GM21723 (cell line): Measurements from ENCODE around the gene SIDT2.

Experiments used
- ATAC-seq: cut with Tn5 transposase; IDR thresholded peaks from one replicate; pipeline ENCODE4 v1.9.1; 2021; ENCODE audit warnings: mild to moderate bottlenecking, moderate library complexity; ENCODE audit not compliant: unreplicated experiment

Gene SIDT2

DNA sequence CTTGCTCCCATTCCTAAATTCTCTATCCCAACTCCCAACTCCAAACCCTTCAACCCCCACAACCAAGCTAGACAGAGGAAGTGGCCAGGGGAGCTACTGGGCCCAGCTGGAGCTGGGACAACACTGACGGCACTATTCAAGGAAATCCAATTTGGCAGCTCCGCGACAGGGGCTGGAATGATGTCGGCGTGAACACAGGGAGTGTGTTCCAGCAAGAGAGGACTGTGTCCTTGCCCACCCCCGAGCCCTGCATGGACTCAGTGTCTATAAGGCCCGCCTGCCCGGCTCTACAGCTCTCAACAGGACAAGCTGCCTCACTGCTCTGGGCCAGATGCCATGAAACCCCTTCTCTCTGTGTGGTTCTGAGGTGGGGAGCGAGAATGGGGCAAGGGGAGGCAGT, 42.0 kb downstream of the SIDT2 start:
- ATAC-seq: no peak

DNA sequence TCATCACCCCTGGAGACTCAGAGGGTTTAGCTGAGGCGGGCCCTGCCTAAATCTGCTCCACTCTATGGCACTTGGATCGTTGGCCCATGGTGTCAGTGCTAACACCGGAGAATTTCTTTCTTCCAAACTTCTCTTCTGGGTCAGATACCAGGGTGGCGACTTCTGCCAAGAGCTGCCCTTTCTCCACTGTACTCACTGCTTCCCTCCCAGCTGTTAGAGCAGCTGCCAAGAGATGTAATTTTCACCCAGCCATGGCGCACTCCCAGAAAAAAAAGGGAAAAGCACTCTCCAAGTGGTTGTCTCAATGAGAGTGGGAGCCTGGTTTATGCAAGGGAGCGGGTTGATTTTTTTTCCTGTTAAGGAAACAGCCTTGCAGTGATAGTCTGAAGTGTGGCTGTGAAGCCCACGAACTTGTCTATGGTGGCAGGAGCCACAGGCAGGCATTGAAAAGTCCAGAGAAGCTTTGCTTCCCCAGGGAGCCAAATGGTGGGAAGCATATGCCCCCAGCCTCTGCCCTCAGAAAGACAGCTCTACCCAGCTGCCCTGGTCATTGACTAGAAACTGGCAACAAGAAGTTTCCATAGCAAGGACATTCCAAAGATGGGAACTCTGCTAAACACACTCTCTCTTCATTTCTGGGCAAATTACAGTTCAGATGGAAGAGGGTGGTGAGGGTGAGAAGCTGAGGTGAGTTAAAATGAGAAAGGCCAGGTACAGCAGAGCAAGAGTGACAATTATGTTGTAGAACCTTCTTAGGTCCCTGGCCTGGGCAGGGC, 42.6 kb downstream of the SIDT2 start:
- ATAC-seq: no peak

- ATAC-seq: no peak
Measured at GRCh38 chr11:117221775-117222517, 43.4 kb downstream of the SIDT2 start.

DNA sequence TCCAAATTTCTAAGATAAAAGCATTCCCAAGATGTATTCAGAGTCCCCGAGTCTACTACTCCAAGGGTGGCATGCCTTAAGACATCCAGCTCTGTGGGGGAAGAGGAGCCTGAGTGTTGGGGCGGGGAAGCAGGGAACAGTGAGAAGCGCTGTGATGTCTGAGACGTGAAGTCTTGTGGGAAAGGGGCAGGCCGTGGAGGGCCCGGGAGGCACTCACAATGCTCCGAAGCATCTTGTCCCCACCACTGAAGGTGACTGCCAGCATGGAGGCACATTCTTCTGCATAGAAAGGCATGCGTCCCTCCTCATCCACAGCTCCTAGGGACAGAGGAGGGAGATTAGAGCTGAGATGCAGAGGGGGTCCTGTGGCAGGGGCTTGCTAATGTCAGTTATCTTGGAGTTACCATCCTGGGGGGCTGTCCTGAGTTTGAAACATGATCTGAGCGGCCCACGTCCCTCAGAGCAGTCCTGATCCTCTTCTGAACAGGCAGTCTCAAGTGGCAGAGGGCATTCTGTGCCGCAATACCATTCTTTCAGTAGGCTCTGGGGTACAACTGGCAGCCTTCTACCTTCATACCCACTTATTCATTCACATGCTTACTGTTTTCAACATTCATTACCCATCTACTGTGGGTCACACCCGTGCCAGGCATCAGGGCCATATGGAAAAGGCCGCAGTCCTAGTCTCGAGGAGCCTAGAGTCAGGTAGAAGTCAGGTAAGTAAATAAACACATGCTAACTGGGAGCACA, 44.6 kb downstream of the SIDT2 start:
- no peak for ATAC-seq

DNA sequence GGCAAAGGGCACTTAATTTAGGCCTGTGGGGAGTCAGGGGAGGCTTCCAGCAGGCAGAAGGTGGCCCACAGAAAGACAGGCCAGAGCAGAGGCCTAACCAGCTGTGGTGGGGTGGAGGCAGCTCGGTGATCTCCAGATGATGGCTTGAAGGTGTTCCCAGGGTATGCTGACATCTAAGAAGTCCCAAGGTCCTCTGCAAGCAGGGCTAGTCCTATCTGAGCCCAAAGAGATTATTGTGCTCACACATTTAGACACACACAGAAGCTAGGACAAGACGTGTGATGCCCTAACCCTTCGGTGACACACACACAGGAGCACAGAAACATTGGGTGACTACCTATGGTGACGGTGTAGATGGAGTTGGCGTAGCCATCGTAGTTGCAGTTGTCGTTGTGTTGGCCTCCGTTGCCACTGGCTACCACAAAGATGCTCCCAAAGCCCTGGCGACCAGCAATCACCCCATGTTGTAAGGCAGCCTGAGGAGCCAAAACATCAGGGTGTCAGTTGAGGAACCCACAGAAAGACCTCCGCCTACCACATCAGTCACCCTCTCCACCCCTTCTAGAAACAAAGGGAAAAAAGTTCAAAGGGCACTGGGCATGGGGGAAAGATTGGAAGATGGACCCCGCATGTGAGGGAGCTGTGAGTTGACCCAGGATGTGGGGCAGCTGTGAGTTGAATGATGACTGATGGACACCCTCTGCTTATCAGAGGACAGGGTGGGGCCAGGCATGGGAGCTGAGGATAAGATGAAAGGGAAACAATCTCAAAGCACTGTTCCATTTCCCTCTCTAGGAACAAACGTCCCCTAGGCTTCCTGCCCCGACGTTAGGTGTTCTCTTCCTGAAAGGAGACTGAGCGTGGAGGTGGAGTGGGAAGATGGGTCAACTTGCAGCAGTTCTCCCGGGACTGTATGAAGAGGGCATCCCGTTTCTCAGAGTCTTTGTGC, 45.5 kb downstream of the SIDT2 start:
- no peak for ATAC-seq

DNA sequence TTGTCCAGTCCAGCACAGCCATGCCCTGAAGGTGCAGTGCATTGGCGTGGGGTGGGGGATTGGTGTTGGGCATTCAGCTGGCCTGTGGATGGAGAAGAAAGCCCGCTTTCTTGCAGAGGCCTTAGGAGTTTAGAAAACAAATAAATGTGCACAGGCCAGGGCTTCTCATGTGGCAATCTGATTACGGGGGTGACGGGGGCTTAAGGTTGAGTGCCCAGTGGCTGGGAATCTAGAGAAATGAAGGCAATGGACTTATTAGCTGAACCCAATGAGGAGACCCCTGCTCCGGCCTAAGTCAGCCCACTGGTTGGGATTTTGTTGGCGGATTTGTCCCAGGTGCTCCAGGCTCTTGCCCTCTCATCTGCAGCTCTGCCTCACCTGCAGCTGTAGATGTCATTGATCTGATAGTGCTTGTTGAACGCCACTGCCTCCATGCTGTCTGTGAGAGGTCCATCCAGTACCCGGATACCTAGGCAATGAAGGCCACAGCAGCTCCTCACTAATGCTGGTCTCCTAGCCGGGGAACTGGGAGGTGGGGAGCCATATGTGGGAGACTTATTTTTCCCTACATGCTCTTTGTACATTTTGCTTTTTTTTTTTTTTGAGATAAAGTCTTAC, 47.1 kb downstream of the SIDT2 start:
- ATAC-seq: no peak

DNA sequence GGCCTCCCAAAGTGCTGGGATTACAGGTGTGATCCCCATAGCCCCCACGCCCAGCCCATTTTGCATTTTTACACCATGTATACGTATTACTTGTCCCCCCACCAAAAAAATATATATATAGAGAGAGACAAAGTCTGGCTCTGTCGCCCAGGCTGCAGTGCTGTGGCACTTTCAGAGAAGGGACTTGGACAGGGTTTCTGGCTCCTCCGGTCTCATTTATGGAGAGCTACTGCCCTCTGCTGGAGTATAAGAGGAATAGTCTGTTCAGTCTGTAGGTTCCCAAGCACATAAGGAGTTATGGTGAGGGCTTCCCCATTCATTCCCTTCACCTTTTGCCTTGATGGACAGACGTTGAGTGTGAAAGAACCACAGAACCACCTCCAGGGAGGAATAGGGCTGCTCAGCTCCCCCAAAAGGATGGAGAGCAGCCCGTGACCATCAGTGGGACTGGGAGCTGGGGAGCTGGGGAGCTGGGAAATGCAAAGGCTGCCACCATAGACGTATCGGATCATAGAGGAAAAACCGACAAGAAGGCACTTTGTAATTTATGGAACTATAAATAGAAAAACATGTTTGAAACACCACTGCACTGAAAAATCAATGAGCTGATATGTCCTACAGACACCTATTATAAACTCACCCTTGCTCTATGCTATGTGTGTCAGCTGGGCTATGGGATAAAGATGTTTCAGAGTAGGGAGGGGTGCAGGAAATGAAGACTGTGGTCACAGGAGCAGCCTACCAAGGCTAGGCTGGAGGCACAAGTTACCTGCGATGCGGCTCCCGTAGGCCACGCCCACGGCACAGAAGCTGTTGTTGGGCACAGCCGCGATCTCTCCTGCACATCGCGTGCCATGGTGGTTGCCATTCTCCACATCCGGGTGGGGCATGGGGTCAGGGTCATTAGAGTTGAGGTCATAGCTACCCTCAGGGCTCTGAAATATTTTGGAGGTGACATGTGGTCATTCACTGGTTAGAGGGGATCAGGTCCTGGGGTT, 48.1 kb downstream of the SIDT2 start:
- peak; percentile 62 for ATAC-seq

- no peak for ATAC-seq
Measured at GRCh38 chr11:117228091-117228490, 49.5 kb downstream of the SIDT2 start.

DNA sequence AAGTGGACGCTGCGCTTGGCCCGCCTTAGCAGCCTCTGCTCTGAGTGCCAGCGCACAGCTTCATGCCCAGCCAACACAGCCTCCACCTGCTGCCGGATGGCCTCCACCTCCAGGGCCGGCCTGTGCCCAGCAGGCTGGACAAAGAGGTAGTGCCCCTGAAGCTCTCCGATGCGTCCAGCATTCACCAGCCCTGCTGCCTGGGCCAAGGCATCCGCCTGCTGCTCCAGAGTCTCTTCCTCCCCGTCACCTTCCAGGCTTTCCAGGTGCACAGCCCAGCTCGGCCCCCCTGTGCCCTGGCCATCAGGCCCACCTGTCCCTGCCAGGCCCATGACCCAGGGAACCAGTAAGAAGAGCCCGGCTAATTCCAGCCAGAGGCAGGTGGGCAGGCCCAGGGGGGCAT, 50.9 kb downstream of the SIDT2 start:
- ATAC-seq: no peak

GRCh38 chr11:117229931-117230285, 51.4 kb downstream of the SIDT2 start:
- ATAC-seq: no peak

DNA sequence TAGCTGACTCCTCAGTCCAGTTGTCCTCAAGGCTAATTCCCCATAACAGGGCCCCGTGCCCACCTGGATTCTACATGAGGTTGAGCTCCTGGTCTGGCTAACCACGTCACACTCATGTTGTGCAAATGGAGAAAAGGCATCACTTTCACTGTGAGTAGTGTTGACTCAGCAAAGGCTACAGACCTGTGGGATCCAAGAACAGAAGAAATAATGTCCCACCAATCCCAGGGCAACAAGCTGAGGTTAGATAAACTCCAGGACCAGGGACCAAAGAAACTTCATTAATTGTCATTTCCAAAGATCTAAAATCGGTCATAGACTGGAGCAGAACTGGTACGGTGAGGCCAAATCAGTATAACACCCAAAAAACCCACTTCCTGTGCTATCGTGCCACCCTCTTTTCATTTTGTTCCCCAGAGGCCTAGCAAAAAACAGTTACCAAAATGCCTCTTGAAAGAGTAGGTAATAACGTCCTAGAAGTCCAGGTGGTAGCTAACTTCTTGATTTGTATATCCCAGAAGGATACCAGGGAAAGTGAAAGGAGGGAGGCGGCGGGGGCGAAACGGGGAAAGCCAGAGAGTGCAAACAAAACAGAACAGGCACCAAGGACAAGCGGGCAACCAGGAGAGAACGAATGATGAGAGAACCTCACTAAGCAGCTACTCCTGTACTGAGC, 51.9 kb downstream of the SIDT2 start:
- ATAC-seq: no peak

DNA sequence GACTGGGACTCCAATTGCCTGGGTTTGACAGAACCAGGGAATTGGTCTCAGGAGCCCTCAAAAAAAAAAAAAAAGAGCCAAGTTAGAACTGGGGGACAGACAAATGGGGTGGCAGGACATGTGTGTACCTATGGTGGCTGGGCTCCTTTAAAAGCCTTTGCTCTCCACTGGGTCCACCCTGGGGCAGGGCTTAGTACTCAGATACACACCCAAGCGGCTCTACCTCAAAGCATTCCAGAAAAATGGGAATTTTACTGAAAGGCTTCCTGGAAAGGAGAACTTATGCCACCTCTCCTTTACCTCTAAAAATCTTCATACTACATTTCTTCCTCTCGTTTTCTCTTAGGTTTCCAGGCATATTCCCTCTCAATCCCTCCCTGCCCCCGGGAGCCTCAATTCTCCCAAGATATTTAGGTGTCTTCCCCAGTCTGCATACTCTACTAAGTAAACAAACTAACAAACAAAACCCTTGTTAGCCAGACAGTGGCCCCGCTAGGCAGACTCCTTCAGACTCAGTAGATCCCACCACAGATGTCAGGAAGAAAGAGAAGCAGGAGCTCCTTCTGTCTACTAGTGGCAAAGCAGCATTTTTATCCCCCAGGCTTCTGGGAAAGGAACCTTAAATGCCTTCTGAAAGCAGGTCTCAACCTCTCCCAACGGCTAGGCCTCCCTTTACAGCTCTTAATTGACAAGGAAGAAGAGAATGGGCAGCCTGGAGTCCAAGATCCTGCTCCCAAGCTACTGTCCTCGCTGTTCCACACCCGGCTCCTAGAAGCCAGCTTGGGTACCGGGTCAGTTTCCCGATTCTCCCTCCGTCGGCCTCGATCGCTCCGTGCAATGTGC, 52.7 kb downstream of the SIDT2 start:
- ATAC-seq: no peak

GRCh38 chr11:117231842-117232091, 53.2 kb downstream of the SIDT2 start, which contains the start of gene PCSK7:
Gene PCSK7, minus strand, starts transcription at chr11:117232073. Its CDS starts 2,229 bp downstream, at chr11:117229844.
- ATAC-seq: no peak

GRCh38 chr11:117232092-117232878, 53.7 kb downstream of the SIDT2 start, which contains the start of gene RNF214:
Gene RNF214, plus strand, starts transcription at chr11:117232671. Its CDS starts 1,602 bp downstream, at chr11:117234273.
- peak; percentile 81 for ATAC-seq

DNA sequence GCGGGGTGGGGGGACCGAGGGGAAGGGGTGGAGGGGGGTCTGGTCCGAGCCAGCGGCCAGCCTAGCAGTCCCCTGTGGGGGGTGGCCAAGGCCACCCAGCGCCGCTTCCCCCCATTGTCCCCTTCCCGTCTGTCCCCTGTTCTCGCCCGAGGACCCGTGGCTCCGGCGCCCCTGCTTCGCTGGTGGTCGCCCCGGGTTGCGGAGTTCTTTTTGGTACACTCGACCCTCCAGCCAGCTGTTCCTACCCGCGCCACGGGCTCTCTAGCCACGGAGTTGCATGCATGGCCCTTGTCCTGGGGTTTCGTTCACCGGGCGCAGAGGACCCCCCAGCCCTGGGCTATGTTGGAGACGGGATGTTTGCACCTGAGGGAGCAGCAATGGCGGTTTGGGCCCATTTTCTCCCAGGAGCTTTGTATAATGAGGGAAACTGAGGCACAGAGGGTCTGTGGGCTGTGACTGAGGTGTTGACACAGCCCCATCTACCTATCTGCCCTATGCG, 54.4 kb downstream of the SIDT2 start:
- no peak for ATAC-seq

DNA sequence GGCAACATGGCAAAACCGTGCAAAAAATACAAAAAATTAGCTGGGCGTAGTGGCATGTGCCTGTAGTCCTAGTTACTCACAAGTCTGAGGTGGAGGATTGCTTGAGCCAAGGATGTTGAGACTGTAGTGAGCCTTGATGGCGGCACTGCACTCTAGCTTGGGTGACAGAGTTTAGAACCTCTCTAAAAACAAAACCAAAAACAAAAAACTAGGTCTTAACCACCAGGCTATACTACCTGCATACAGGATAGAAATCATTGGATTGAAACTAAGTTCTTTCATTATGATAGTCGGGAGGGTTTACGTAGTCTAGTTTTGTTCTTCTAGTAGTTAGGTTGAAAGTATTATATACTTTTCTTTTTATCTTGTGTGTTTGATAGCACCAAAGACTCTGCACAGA, 59.7 kb downstream of the SIDT2 start:
- ATAC-seq: no peak

DNA sequence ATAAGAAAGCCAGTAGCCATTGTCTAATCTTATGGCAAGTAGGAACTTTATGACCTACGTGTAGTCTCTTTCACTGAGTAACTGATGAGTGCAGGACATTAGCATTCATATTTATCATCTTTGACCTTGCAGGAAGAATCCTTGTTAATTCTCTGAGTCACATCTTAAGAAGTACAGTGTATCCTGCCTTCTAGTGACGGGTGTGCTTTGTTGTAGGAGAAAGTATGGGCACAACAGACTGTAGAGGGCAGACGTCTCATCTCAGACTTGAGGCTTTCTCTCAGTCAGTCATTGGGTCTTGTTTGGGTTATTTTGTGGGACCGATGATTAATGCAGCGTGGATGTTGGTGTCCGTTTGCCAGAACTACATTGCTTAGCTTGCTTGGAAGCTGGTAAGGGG, 60.8 kb downstream of the SIDT2 start:
- ATAC-seq: no peak
